NCI-H2171 treated with DMSO at 0.1 percent for 48 hours (cell line): ENCODE data around the gene STK4.
"Not testable (repeated sequence)": the region's sequence is repeated elsewhere in the genome, so short reads cannot be mapped to it uniquely, and the experiment has no call there.

ENCODE experiments used
- DNase-seq: peaks from one replicate; lab custom pipeline; 2025; lab: John Stamatoyannopoulos, UW

Gene STK4

GRCh38 chr20:44988631-44989171 is 22.4 kb downstream of the STK4 start:
- no peak for DNase-seq

GRCh38 chr20:44990425-44990824 is 24.1 kb downstream of the STK4 start:
- no peak for DNase-seq

GRCh38 chr20:44990957-44991356 is 24.6 kb downstream of the STK4 start:
- no peak for DNase-seq

DNA sequence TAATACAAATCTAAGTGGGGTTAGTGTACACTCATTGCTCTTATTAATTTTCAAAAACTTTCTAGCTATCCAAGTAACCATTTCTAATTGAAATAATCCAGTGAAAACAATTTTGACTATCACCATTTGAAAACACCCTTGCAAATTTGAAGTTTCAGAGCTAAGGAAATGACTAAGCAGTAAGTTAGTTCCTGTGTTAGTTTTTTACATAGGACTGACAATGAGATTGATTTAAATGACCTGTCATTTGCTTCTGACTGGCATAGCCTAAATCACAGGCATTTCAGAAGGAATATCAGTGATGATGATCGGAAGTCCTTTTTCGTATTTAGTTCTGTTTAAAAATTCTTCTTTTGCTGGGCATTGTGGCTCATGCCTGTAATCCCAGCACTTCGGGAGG is 27.0 kb downstream of the STK4 start:
- DNase-seq = no peak

GRCh38 chr20:44997171-44997570 is 30.9 kb downstream of the STK4 start:
- no peak for DNase-seq

GRCh38 chr20:44997668-44998067 is 31.4 kb downstream of the STK4 start:
- no peak for DNase-seq

DNA sequence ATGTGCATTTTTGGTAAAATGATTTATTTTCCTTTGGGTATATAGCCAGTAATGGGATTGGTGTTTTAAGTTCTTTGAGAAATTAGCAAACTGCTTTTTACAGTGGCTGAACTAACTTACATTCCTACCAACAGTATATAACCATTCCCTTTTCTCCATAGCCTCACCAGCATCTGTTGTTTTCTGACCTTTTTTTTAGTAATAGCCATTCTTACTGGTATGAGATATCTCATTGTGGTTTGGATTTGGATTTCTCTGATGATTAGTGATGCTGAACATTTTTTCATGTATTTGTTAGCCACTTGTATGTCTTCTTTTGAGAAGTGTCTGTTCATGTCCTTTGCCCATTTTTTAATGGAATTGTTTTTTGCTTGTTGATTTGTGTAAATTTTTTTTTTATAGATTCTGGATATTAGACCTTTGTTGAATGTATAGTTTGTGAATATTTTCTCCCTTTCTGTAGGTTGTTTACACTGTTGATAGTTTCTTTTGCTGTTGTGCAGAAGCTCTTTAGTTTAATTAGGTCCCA is 42.3 kb downstream of the STK4 start:
- no peak for DNase-seq

DNA sequence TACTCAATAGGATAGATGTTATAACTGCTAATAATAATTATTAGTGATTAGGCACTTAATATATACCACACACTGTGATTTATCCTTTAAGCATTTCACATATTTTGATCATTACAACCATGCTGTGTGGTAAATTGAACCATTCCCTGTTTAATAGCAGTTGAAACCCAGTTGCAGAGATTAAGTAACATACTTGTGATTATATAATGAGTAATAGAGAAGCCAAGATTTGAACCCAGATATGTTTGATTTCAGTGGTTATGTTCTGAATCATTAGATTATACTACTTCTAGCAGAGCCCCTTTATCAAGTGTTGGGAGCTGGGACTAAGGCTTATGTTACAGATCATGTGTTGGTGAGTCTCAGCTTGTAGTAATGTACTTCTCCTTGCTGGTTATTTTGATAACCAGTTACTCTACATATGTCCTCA is 44.1 kb downstream of the STK4 start:
- no peak for DNase-seq

DNA sequence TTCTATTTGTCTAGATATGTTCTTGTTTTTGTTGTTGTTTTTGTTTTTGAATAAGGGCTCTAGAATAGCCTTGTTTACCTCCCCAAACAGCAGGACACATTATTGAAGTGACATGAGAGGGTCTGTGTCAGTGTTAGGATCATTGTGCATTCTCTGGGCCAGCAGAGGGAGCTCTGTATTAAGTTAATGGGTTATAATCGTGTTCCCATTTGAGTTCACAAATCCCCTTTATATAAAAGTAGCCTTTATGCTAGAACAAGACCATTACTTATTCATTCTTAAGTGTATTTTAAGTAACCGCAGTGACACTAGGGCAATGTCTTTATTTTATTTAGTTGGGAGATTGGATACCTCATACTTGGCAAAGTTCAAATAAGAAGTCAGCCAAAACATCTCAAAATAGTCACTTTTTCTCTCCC is 44.8 kb downstream of the STK4 start:
- peak; percentile 71 for DNase-seq

DNA sequence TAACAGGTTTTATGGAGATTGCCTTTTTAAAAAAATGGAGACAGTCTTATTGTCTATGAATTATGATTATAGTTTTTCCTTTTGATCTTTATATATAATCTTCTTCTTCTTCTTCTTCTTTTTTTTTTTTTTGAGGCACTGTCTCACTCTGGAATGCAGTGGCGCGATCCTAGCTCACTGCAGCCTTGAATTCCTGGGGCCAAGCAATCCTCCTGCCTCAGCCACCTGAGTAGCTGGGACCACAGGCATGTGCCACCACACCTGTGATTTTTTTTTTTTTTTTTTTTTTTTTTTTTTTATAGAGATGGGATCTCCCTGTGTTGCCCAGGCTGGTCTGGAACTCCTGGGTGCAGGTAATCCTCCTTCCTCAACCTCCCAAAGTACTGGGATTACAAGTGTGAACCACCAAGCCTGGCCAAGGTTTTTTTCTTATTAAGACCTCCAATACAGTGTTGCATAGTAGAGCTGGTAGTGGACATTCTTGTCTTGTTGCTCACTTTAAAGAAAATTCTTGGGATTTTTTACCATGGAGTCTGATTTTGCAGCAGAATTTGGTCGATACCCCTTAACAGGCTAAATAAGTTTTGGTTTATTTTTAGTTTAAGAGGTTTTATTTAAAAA is 46.5 kb downstream of the STK4 start:
- DNase-seq = no peak

DNA sequence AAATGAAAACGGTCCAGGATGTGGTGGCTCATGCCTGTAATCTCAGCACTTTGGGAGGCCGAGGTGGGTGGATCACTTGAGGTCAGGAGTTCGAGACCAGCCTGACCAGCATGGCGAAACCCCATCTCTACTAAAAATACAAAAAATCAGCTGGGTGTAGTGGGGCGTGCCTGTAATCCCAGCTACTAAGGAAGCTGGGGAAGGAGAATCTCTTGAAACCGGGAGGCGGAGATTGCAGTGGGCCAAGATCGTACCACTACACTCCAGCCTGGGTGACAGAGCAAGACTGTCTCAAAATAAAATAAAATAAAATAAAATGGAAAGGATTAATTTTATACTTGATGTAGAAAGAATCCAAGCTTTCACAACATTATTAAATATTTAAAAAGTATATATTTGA is 47.8 kb downstream of the STK4 start:
- DNase-seq = not testable (repeated sequence)

- no peak for DNase-seq
Observed at GRCh38 chr20:45014671-45015415, 48.5 kb downstream of the STK4 start.

GRCh38 chr20:45016089-45016671 is 49.9 kb downstream of the STK4 start:
- no peak for DNase-seq

DNA sequence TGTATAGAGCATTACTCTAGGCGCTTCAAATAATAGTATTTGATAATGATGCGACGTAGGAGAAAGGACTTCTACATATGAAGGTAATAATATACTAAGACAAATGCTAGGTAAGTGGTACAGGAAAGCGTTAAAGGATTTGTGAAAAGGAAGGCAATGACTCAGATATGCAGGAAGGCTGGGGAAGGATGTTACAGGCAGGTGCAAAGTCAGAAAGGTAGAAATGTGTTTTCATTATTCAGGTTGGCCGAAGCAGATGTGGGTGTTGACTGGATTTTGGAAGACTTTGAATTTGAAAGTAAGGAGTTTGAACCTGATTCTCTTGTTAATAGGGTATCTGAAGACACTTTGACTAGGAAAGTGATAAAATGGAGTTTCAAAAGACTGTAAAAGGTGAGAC is 51.0 kb downstream of the STK4 start:
- no peak for DNase-seq

- no peak for DNase-seq
Observed at GRCh38 chr20:45017857-45018256, 51.5 kb downstream of the STK4 start.

- DNase-seq = no peak
Observed at GRCh38 chr20:45019027-45019761, 52.9 kb downstream of the STK4 start.

DNA sequence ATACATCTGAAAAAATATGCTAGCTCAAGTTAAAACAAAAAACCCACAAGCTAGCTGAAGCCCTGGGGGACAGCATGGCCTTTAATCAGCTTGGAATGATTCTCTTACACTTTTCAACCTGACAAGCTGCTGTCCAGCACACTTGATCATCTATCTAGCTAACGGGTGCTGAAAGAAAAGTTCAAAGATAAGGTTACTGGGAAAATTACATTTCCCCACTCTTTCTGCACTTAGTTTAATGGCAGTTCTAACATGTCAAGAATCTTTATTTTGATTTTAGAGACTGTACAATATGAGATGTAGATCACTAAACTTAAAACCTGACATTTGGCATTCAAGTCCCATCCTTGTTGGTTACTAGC is 53.4 kb downstream of the STK4 start:
- no peak for DNase-seq

GRCh38 chr20:45020236-45020886 is 54.0 kb downstream of the STK4 start:
- no peak for DNase-seq

DNA sequence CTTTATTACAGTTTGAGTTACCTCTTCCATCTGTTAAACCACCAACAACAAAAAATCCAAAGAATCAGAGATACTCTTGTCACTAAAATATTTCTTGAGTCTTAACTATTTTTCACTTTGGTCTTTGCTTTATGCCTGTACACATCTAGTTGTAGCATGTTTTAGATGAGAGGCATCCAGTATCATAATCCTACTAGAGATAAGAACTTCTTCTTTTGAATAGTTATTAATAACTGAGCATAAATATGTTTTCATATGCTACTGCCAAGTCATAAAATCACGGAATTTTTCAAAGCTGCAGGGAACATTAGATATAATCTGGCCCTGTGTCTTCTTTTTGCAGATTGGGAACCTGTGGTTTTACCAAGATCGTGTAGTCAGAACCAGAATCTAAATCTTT is 55.3 kb downstream of the STK4 start:
- no peak for DNase-seq

GRCh38 chr20:45023140-45023539 is 56.8 kb downstream of the STK4 start:
- not testable (repeated sequence) for DNase-seq

DNA sequence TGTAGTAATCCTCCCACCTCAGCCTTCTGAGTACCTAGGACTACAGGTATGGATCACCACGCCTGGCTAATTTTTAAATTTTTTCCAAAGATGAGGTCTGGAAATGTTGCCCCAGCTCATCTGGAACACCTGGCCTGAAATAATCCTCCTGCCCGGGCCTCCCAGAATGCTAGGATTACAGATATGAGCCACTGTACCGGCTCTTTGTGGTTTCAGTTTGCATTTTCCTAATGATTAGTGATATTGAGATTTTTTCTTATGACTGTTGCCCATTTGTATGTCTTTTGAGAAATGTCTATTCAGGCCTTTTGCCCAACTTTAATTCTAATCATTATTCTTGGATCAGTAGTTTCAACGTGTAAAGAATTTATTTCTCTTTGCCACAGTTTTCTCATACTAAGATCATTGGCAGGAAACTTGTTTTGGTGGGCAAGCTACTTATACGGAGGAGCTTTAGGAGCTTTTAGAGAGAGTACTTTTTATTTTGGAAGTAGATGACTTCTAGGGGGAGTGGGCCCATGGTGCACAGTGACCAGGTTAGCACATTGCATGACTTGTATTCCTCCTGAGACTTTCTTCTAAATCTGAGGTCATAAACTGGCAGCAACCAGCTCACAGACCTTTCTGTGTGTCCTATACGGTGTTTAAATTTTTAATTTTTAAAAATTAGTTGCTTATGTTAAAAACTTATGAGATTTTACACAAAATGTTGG is 62.3 kb downstream of the STK4 start:
- DNase-seq = no peak
